Measurements from ENCODE around the gene ZNF574.
"Not testable (repeated sequence)": the region's sequence is repeated elsewhere in the genome, so short reads cannot be mapped to it uniquely, and the experiment has no call there.

The ZNF574 gene, protein sequence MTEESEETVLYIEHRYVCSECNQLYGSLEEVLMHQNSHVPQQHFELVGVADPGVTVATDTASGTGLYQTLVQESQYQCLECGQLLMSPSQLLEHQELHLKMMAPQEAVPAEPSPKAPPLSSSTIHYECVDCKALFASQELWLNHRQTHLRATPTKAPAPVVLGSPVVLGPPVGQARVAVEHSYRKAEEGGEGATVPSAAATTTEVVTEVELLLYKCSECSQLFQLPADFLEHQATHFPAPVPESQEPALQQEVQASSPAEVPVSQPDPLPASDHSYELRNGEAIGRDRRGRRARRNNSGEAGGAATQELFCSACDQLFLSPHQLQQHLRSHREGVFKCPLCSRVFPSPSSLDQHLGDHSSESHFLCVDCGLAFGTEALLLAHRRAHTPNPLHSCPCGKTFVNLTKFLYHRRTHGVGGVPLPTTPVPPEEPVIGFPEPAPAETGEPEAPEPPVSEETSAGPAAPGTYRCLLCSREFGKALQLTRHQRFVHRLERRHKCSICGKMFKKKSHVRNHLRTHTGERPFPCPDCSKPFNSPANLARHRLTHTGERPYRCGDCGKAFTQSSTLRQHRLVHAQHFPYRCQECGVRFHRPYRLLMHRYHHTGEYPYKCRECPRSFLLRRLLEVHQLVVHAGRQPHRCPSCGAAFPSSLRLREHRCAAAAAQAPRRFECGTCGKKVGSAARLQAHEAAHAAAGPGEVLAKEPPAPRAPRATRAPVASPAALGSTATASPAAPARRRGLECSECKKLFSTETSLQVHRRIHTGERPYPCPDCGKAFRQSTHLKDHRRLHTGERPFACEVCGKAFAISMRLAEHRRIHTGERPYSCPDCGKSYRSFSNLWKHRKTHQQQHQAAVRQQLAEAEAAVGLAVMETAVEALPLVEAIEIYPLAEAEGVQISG

GRCh38 chr19:42075616-42076379, at the start of gene ZNF574:
TSS of gene ZNF574 (plus strand) at chr19:42076166. CDS start at chr19:42078607, 2,441 bp downstream.
- DNase-seq (ENCODE audit: low spot score): peak; percentile 96
- FAIRE-seq: peak; percentile 94

DNA sequence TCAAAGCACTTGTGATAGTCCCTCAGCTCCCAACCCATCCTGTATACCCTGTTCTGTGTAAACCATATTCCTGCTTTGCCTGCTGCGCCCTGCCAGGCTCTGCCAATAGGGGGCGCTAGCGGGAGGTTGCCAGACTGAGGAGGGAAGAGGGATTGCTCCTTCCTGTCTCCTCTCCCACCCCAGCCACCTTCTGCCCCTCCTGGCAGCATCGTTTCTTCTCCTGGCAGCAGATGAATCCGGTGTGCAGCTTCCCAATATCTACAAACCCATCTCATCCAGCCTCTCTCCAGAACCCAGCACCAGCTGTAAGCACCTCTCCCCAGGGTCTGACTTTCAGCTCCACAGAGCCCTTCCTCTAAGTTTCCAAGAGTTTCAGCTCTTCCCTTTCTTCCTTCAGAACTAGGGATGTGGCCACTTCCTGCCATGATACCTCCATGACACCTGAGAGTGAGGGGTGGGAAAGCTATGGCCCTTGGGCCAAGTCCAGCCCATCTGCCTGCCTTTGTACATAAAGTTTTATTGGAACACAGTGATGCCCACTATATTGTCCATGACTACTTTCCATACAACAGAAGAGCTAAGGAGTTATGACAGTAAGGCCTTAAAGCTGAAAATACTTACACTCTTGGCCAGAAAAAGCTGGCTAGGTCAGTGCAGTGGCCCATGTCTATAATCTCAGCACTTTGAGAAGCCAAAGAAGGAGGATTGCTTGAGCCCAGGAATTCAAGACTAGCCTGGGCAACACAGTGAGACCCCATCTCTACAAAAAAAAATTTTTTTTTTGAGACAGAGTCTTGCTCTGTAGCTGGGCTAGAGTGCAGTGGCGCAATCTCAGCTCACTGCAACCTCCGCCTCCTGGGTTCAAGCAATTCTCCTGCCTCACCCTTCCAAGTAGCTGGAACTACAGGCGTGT, 47.4 kb upstream of the ZNF574 start:
- FAIRE-seq (no peak), DNase-seq (ENCODE audit: low spot score) (no peak)

DNA sequence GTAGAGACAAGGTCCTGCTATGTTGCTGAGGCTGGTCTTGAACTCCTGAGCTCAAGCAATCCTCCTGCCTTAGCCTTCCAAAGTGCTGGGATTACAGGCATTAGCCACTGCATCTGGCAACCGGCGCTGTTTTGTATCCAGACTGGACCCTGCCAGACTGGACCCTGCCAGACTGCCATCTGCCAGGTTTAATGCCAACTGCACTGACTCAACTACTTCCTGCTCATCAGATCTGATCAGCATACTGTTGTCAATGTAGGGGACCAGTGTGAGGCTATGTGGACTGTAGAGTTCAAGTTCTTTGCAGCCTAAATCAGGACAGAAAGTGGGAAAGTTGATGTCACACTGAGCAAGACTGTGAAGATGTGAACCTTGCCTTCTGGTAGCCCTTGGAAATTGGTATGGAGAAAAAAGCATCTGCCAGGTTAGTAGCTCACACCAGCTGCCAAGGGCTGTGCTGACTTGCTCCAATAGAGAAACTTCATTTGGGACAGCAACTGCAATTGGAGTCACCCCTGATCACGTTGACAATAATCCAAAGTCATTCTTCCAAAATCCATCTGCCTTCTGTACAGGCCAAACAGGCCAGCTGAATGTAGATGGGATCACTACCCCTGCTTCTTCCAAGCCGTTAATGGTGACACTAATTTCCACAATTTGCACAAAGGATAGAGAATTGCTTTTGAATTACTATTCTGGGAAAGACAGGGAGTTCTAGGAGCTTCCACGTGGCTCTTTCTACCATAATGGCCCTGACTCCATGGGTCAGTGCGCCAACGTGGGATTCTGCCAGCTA, 45.1 kb upstream of the ZNF574 start:
- DNase-seq (ENCODE audit: low spot score): no peak
- FAIRE-seq: no peak

GRCh38 chr19:42032431-42032830, 43.5 kb upstream of the ZNF574 start:
- FAIRE-seq: no peak
- peak; percentile 7 for DNase-seq (ENCODE audit: low spot score)

GRCh38 chr19:42033413-42033812, 42.6 kb upstream of the ZNF574 start:
- no peak for FAIRE-seq
- no peak for DNase-seq (ENCODE audit: low spot score)

DNA sequence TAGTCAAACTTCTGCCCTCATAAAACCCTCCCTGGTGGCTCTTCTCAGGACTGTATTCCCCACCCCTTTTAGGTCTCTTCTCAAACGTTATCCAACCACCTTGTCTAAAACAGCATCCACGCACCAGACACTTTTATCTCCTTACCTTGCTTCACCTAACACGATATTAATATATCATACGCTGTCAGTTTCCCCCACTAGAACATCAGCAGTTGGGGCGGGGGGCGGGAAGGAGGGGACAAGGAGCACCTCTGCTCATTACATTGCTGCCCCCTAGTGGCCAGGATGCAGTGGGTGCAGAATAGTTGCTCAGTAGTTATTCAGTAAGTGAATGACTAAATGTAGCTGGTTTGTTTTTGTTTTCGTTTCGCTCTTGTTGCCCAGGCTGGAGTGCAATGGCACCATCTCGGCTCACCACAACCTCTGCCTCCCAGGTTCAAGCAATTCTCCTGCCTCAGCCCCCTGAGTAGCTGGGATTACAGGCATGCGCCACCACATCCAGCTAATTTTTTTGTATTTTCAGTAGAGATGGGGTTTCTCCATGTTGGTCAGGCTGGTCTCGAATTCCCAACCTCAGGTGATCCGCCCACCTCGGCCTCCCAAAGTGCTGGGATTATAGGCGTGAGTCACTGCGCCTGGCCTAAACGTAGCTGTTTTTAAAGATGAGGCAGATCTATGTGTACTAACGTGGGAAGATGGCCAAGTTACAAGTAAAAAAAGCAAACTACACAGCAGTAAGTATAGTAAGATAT, 41.1 kb upstream of the ZNF574 start:
- FAIRE-seq: not testable (repeated sequence)
- DNase-seq (ENCODE audit: low spot score): peak; percentile 61

DNA sequence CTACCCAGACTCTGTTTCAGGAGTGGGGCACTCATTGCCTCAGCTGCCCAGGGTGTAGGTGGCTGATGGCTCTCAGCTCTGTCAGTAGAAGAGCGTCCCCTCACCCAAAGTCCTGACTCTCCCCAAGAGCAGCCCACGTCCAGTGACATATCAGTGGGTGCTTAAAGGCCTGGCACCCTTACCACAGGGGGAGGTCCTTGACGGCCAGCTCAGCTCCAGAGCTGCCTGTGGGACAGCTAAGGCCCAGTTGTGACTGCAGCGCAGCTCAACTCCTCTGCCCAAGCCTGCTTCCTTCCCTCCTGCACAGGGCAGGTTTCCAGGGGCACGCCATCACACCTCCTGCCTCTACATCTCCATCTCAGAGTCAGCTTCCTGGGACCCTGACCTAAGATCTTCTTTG, 38.3 kb upstream of the ZNF574 start:
- DNase-seq (ENCODE audit: low spot score) (no peak), FAIRE-seq (no peak)

- DNase-seq (ENCODE audit: low spot score): no peak
- FAIRE-seq: no peak
Observed at GRCh38 chr19:42038666-42039065, 37.3 kb upstream of the ZNF574 start.

DNA sequence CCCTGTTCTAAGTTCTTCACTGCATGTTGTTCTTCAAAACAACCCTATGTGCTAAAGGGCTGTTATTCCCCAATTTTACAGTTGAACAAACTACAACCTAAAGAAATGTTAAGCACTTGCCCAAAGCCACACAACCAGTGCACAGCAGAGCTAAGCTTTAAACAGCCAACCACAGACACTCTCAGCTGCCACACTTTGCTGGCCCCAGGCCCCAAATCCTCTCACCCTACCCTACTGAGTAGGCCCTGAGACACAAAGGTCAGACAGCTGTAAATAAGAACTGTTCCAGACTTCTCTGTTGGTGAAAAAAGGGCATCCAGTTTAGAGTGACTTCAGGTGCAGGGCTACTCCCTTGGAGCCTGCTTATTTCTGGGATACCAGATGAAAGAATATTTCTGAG, 35.9 kb upstream of the ZNF574 start:
- FAIRE-seq (no peak), DNase-seq (ENCODE audit: low spot score) (no peak)

GRCh38 chr19:42040491-42040890, 35.5 kb upstream of the ZNF574 start:
- DNase-seq (ENCODE audit: low spot score); FAIRE-seq: not testable (repeated sequence)

DNA sequence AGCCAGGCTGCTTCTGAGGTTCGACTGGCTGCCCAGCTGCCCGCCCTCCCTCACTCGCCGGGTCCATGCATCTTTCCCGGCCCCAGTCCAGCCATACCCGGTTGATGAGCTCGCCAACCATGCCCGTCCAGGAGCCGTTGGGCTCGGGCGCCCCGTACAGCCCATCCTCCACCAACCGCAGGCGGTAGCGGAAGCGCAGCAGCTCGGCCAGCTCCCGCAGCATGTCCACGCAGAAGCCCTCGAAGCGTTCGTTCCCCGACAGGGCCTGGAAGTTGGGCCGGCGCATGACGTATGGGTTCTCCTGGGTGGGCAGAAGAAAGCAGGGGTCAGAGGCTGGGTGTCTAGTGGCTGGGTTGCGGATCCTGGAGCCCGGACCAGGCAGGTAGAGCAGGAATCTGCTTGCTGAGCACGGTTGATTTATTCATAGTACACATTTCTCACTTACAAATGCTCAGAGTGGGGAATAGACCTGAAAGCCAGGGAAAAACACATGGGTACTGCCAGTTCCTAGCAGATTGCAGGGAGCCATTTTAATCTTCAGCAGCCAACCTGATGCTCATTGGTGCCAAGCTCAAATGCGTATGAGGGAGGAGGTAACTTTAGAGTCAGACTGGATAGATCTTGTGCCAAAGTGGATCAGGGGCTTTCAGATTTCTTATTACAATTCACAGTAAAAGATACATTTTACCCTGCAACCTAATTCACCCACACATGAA, 33.4 kb upstream of the ZNF574 start:
- FAIRE-seq (no peak), DNase-seq (ENCODE audit: low spot score) (no peak)

GRCh38 chr19:42045575-42045974, 30.4 kb upstream of the ZNF574 start:
- no peak for FAIRE-seq
- no peak for DNase-seq (ENCODE audit: low spot score)

DNA sequence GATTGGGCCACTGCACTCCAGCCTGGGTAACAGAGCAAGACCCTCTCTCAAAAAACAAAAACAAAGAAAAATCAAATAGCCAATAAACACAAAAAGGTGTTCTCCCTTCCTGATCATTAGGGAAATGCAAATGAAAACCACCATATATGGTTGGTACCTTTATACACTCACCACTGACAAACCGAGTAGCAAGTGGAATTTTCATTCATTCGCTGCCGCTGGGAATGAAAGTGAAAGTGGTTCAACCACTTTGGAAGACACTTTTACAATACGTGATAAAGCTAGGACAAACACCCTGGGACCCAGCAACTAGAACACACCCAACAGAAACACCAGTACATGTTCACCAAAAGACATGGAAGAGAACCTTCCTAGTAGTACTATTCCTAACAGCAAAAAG, 27.0 kb upstream of the ZNF574 start:
- DNase-seq (ENCODE audit: low spot score) (peak; percentile 6), FAIRE-seq (no peak)

GRCh38 chr19:42051166-42052115, 24.5 kb upstream of the ZNF574 start:
- FAIRE-seq: no peak

GRCh38 chr19:42052241-42052863, 23.6 kb upstream of the ZNF574 start:
- DNase-seq (ENCODE audit: low spot score) (no peak), FAIRE-seq (no peak)

More at GRCh38 chr19:42051166-42052115, 24.5 kb upstream of the ZNF574 start:
- DNase-seq (ENCODE audit: low spot score): peak; percentile 3

GRCh38 chr19:42053037-42053935, 22.7 kb upstream of the ZNF574 start:
- FAIRE-seq (no peak), DNase-seq (ENCODE audit: low spot score) (no peak)

Data from RCC 7860 (cell line).